ENCODE data around the gene PEX16.

The PEX16 gene

DNA sequence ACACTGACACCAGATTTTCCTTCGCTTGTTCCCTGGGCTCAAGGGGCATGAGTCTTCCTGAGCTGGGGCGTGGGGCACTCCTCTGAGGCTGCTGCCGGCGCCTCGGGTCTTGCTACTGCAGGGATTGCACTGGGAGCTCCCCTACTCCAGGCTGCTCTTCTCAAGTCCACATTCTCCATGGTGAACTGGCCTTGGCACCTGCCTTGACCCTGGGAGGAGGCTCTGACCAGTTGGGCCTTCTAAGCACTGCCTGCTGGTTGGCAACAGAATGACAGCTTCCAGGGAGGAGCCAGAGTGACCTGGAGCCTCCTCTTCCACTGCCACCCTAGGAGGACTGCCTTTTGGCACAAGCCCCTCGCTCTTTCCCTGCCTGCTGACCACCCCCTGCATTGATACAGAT is 20.1 kb downstream of the PEX16 start:
- no peak for DNase-seq

DNA sequence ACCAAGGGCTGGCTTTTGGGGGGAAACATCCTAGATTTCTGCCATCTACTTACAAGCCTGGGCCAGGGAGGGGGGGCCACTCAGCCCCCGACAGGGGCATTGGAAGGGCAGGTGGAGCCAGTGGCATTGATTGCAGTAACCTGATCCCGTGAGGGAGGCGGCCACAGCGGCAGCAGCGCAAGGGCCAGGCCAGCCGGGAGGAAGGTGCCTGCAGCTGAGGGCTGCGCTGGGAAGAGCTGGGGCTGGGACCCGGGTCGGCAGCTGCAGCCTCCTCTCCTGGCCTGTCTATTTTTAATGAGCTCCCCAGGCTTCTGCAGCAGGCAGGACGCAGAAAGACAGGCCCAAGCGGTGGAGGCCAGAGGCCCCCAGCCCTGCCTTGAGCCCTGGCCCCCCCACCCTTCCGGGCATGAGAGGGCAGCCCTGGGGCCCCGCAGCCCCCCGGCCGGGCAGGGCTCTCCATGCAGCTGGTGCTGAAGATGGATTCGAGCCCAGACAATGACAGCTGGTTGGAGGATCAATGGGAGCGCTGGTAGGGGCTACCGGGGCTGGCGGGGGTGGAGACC is 21.2 kb downstream of the PEX16 start:
- DNase-seq, result no peak

DNA sequence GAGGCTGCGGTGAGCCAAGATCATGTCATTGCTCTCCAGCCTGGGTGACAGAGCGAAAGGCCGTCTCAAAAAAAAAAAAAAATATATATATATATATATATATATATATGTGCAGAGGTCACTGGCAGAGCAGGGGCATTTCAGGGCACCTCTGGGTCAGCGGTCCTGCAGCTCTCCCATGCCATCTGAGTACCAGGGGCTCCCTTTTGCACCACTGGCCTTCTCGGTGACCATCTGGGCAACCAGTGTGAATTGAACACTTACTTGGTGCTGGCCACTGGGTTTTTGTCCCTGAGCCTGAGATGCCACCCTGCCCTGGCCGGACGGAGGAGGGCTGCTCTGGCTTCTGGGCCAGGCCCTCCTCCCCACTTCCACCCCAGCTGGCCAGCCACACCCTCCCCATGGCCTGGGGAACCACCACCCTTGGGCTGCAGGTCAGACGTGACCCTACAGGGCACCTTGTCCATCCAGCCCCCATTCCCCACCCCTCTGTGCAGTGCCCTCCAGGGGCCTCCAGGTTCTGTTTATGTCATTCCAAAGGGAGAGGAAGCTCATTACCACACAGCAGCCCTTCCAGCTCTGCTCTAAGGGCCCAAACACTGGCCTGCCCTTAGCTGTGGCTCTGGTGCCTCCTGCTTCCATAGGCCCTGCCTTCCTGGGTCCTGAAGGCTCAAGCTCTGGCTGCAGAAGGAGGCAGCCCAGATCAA is 22.0 kb downstream of the PEX16 start:
- no peak for DNase-seq

DNA sequence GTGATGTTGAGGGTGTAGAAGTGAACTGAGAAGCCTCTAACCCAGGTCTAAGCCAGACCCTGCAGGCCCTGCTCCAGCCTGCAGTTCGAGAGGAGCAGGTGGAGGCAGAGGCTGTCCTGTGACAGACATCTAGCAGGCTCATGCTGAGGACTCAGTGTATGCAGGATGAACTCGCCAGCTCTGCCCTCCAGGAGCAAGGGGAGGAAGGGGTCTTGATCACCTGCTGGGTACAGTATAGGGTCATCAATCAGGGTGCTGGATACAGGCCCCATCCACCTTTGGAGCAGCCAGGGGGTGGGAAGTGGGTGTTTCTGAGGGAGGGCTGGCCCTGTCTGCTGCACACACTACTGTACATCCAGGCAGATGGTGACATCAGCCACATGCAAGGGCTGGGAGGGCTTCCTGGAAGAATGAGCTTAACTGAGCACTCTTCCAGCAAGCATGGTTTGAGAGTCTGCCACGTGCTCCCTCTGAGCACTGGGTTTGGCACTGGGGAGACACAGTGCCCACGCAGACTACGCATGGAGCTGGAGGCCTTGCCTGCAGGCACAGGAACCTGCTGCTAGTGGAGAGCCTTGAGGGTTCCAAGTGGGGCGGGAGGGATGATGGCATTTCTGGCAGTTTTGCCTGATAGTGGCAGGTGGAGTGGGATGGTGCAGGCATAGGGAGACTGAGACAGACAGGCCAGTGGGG is 23.0 kb downstream of the PEX16 start:
- no peak for DNase-seq

DNA sequence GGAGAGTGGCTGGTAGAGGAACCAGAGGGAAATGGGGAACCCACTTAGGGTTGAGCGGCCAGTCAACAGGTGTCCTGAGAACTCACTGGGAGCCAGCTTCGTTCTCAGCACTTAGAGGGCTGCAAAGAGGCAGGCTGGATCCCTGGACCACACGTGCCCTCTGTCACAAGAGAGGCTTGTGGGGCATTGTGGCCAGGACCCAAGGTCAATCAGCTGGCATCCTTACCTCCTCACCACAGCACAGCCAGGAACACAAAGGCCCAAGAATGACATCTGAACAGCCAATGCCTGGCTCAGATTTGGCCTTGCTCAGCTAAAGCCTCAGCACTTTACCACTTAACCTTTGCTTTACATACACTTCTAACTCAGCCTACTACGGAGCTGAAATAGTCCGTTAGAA is 24.8 kb downstream of the PEX16 start:
- no peak for DNase-seq

DNA sequence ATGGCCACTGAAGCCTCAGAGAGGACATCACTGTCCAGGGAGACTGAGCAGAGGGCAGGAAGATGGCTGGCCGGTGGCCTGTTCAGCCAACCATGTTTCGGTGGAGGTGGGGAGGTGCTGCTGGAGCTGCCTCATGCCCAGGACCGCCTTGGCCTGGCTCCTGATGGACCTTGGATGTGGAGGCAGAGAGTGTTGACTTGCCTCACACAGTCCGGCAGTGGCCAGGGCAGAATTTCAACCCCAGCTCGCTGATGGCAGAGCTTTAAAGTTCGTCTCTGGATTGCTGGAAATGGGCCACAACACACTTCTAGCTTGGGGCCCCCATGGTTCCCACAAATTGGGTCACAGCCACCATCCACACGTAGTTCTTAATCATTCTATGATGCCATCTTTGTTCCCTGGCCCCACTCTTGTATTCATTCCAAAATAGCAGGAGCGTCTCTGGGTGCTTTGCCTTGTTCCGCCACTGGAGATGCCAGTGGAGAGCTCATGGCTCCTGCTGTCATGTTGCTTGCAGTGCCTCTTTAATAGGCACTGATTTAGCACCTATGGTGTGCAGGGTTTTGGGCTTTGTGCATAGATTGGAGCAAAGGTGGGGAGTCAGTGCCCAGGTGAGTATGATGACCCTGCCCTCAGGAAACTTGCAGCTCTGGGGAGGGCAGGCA is 26.7 kb downstream of the PEX16 start:
- DNase-seq, result no peak

DNA sequence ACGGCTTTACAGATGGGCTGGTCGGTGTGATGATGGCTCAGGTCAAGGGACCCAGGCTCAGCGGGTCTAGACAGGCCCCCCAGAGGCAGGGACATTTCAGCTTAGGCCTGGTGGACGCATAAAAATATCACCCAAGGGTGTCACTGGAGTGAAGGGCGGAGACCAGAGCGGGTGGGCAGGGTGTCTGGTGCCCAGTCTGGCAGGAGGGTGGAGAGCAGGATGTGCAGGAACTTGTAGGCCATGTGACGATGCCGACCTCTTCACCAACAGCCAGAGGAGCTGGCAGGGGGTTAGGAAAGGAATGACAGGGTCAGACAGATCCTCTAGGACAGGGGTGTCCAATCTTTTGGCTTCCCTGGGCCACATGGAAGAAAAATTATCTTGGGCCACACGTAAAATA is 27.7 kb downstream of the PEX16 start:
- DNase-seq, result no peak

DNA sequence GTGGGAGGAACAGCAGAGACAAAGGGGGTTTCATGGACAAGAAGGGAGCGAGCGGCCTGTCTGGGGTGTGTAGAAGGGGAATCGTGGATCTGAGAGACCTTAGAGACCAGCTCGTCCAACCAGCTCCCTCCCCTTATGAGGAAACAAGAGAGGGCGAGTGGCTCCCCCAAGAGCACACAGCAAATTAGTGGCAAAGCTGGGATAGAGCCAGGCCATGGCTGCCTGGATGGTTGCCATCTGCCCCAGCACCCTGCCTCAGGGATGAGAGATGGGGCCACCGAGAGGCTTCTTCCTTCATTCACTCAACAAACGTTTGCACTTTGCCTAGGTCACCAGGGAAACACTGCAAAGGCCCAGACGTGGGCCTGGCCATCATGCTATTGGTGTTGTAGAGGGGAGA is 28.1 kb downstream of the PEX16 start:
- DNase-seq, result no peak

DNA sequence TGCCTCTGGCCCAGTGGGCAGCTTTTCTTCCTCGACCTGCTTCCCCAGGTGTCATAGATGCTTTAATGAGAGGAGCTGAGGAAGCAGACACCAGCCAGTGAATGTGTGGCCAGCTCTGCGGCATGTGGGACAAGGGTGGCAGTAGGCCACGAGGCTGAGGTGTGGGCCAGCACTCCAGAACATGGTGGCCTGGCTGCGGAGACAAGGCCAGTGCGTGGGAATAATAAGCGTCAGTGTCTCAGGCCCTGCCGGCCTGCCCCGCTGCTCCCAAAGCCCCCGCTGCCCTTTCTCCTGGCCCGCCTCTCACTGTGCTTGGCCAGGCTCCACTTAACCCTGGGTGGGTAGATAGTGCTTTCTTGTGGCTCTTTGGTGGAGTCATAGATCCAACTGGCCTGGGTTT is 30.1 kb downstream of the PEX16 start:
- DNase-seq, result no peak

DNA sequence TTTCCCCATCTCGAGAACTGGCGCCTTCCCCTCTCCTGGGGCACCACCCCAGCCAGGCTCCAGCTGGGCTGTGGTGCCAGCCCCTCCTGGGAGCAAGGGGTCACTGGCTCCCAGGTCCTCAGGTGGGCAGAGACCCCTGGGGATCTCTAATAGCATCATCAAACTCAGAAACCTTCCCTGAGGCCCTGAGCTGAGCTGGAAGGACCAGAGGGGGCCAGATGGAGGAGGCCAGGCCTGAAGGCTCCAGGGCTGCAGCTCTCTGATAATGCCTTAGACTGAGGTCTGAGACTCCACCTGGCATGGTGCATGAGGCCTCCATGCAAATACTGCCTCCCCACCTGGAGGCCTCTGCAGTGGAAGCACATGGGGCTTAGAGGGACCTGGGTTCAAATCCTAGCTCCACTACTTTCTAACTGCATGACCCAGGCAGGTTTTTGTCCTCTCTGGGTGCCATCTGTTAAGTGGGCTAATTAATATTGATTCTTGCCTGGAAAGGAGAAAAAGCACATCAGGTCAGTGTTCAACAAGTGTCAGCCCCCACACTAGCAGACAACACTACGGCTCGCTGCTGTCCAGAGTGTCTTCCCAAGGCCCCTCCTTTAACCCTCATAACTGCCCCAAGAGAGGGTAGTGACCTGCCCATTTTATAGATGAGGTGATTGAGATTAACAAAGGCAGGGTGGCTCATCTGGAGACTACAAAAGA is 30.7 kb downstream of the PEX16 start:
- no peak for DNase-seq

DNA sequence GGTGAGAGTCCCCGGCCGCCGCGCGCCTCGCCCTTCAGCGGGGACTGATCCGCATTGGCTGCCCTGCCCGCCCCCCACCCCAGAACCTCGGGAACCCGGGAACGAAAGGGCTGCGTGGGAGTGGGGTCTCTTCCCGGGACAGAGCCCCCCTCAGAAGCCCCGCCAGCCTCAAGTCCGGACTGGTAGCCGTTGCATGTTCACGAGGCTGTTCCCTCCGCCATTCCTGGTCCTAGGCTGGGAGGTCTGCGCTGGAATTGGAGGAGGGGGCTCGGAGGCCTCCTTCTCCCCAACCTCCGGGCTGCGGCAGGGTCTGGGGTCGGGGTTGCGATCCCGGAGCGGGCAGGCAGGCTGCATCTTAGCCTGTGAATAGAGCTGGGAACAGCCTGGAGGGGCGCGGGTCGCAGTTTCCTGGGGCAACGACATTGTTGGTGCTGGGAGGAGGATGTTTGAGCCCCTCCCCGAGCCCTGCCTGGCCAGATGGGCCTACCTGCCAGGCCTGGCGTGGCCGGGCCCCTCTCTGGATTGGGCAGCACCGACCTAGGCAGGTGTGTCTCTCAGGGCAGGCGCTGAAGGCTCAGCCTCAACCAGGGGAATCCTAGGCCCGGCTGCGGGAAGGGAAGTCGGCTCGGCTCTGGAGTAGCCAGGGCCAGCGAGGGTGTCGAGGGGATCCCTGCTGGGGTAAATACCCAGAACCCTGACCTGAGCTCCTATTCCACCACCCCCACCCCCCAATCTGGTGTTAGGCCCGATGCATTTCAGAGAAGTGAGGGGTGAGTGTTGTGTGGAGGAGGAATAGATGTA is 31.6 kb downstream of the PEX16 start:
- DNase-seq, result no peak

DNA sequence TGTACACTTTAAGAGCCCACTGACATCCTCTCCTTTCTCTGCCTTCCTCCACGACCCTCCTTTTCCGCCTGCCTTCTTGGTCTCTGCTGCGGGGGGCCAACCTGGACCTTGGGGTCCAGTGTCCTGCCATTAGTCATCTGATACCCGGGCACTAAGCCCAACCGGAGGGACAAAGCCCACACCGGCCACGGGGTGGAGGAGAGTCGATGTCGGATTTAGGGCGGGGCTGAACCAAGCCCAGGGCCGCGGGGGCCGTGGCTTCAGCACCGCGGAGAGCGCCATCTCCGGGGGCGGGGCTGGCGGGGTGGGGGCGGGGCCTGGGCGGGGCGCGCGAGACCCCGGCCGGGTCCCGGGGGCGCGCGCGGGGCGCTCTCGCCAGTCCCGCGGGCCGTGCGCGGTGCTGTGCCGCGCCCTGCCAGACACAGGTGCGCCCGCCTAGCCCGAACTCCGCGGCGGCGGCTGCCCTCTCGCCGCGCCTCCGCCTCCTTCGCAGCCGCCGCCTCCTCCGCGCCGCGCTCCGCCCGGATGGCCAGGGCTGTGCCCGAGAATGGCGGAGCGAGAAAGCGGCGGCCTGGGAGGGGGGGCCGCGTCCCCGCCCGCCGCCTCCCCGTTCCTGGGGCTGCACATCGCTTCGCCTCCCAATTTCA is 32.3 kb downstream of the PEX16 start, which contains the start of gene MAPK8IP1:
MAPK8IP1 (plus strand) TSS at position 378 of the 647 bp plus-strand sequence; CDS start at position 548, 170 bp downstream.
- DNase-seq, result peak; percentile 56 to 81 (median 66)

DNA sequence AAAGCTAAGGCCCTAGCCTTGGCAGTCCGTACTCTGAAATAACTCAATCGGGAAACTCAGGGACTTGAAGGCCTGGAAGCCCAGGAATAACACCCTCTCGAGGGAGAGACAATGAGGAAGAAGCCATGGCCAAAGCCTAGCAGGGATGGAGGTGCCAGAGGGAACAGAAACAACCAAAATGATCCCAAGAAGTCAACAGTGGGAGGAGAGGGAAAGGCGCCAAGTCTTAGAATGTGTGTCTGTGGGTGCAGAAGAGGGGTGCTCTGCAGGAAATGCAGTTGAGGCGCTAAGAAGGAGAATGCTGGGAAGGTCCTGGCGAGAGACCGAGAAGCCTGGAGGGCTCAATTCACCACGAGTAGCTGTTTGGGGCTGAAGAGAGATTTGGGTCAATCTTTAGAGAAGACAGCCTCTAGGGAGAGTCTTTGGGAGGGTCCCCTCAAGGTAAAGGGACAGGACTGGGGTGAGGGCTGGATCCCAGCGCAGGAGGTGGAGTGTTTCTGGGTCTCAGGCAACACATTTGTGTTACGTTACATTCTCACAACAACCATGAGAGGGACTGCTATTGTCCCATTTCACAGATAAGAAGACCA is 33.0 kb downstream of the PEX16 start:
- DNase-seq, result no peak

DNA sequence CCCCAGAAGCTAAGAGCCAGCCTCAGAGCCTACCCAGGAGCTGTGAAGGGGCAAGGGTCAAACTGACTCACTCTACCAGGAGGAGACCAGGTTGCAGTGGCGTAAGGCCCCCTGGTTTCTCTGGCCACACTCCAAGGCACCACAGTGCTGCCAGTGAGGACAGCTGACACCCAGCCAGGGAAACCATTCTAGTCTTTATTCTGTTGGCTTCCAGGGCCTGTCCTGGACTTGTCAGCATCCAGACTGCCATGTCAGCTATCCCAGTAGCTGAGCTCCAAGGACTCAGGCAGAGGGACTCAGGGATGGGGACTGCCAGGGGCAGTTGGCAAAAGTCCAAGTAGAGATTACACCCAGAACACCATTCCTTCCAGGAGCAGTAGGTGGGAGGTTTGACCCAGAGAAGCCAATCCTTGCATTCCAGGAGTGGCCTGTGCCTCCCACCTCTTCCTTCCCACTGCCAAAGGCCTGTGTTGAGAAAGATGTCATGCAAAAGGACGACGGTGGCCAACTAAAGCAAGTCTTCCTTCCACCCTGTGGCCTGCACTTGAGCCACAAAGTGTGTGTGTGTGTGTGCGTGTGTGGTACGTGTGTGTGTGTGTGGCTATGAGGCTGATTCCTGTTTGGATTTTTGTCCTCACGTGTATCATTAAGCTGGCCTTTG is 35.8 kb downstream of the PEX16 start:
- no peak for DNase-seq

DNA sequence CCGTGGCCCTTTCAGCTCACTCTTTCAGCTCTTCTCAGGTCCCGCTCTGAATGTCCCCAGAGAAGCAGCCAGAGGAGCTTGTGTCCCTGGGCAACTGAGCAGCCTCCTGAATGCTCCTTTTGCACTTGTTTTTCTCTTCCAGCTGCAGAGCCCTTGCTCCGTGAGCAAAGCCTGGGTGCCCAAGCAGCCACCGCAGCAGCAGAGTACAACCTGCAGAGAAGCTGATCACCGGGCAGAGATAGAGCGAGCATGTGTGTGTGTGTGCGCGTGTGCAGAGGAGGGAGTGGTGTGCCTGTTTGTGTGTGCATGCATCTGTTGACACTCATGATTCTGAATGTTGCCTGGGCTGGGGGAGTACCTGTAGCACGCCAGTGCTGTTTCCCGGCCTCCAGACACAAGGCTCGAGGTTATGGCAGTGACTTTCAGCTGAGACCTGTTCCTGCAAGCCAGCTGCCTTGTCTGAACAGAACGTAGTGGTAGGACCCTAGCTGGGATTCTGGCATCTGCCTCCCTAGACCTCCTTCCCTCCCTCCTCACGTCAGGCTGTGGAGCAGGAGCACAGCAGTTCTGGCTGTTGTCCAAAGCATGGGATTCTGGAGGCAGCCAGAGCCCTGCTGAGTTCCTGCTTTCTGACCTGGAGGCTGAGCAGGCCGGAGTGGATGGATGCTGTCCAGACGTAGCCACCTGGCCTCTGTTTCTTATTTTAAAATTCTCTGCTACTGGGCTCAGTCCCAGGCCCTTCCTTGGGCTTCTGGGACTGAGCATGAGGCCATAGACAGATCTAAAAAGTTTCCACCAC is 36.7 kb downstream of the PEX16 start:
- DNase-seq, result no peak

DNA sequence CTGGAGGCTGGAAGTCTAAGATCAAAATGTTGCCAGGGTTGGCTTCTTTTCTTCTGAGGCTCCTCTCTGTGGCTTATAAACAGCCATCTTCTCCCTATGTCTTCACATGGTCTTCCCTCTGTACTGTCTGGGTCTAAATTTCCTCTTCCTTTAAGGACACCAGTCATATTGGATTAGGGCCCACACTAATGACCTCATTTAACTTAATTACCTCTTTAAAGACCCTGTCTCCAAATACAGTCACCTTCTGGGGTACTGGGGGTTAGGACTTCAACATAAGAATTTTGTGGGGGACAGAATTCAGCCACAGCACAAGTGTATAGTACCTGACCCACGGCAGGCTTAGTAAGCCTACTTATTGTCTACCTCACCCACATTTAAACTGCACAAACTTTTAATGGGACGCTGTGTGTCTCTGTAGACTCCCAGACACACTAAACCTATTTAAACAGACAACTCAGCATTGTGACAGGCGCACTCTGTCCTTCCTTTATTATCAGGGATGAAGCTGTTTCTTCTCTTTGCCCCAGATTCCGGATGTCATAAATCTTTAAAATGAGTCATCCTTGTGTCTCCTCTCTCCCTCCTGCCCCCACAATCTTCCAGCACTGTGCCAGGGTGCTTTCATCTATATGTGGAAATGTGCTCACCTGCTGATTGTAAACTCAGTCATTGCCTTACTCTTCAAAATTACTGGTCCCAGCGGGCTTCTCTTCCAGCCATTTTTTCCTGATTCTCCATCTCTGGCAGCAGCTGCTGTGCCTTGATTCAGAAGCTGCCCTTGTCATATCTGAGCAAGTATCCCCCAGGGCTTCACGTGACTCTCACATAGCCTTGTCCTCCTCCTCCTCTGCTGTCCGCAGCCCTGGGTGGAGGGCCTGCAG is 37.6 kb downstream of the PEX16 start:
- DNase-seq, result no peak

DNA sequence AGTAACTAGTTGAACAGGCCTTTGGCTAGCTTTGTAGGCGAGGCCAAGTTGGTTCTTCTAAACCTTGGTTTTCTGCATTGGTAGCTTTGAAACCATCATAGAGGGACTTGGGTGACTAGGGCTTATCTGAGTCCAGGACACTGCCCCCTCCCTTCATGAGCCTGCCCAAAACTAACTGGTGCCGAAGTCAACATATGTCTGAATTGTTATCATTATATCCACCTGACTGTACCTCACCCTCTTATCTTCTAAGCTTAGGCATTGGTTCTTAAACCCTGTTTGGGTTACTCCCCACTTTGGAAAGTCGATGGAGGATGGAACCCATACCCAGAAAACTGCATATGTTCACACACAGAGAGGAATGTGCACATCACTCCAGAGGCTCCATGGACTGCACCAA is 39.8 kb downstream of the PEX16 start:
- DNase-seq, result no peak

DNA sequence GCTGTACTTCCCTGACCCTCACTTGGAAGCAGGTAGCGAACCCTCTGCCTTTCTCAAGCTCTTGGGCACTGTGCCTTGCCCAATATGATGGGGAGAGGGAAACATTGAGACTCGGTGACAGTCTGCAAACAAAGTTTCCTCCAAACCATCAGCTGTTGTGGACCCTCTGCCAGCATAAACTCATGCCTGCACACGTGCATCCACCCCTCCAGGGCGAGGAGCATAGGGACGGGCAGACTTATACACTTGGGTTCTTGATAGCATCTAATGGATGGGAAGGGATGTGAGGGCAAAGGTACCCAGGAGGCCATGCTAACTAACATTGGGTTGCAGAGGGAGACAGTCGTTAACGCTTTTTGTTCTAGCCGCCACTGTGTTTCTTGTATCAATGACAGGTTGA is 40.5 kb downstream of the PEX16 start:
- DNase-seq, result no peak

DNA sequence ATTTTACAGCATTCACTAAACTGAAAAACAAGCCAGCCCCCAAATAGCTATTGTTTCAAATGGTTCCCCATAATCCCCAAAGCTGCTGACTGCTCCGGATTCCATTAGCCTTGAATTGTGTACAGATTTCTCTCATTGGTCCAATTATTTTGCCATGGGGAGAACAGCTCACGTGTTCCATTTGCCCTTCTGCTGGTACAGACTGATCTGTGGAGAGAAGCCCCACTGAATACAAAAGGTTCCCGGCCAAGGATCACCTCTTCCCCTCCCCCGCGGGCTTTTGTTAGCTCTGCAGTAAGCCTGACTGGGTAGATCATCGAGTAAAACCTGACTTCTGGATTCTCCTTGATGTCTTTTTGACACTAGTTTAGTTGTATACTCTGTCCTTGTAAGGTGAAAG is 41.3 kb downstream of the PEX16 start:
- no peak for DNase-seq
